HG03045 (cell line): Measurements from ENCODE around the gene MAP3K20.
A peak's percentile ranks its signal among the peaks of the same experiment; 100 is the strongest.
"Not testable (repeated sequence)": the region's sequence is repeated elsewhere in the genome, so short reads cannot be mapped to it uniquely, and the experiment has no call there.

ENCODE experiments used
- ATAC-seq: cut with Tn5 transposase; IDR thresholded peaks from one replicate; pipeline ENCODE4 v1.9.1; 2021; ENCODE audit warnings: mild to moderate bottlenecking, moderate library complexity; ENCODE audit not compliant: unreplicated experiment

Gene MAP3K20

GRCh38 chr2:173075781-173076580, at the start of gene MAP3K20:
Gene MAP3K20 (plus strand): TSS chr2:173075846. CDS start chr2:173091032, 15,186 bp downstream.
- peak; percentile 79 for ATAC-seq

DNA sequence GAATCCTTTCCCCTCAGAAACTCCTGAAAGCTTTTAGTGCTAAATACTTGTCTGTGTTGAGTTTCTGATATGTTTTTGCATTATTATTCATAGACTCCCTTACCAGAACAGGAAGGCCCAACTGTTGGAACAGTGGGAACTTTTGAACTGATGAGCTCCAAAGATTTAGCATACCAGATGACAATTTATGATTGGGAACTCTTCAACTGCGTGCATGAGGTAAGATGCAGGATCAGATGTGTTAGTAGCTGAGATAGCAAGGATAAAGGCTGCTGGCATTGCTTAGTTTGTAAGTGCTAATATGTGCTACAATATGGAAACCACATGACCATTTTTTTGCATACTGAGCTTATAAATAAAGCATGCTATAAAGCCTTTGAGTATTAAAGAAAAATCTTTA, 49.2 kb upstream of the MAP3K20 start:
- ATAC-seq: no peak

- ATAC-seq: peak; percentile 55
Measured at GRCh38 chr2:173027181-173028128, 48.2 kb upstream of the MAP3K20 start.

GRCh38 chr2:173028141-173028540, 47.5 kb upstream of the MAP3K20 start:
- ATAC-seq: no peak

- no peak for ATAC-seq
Measured at GRCh38 chr2:173028671-173029070, 47.0 kb upstream of the MAP3K20 start.

GRCh38 chr2:173030561-173031490, 44.8 kb upstream of the MAP3K20 start:
- ATAC-seq: no peak

GRCh38 chr2:173032032-173032431, 43.6 kb upstream of the MAP3K20 start:
- no peak for ATAC-seq

GRCh38 chr2:173033084-173033483, 42.6 kb upstream of the MAP3K20 start:
- ATAC-seq: no peak

GRCh38 chr2:173034143-173034542, 41.5 kb upstream of the MAP3K20 start:
- ATAC-seq: no peak

DNA sequence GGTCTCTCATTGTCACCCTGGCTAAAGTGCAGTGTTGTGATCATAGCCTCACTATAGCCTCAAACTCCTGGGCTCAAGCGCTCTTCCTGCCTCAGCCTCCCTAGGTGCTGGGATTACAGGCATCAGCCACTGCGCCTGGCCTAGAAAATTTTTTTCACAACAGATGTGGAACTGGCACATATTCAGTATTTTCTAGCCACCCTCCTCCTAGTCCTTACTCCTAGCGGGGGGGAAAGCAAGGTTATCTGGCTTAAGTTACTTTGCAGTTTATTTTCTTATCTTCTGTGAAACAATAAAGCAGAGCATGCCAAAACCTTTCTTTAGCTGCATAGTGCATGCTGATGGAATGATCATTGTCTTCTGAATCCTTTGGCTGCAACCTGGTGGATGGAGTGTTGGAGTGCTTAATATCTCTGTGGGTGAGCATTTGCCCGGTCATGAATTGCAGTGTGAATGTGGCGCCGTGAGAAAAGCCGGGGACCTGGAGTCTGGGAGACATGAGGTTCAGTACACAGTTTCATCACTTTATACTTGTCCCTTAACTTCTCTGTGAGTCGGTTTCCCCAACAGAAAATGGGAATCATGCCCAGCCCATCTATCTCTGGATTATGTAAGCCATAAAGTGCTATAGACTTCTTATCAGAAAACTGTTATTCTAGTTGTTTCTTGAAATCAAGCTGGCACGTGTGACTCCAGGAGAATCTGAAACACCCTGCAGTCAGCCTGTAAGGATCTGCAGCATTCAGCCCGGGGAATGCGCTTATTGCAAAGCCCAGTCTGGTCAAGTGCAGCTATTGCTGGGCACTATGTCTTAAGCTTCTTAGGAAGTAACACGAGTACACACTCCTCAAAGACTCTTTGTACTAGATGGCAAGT, 38.2 kb upstream of the MAP3K20 start:
- ATAC-seq: no peak

- not testable (repeated sequence) for ATAC-seq
Measured at GRCh38 chr2:173038257-173038656, 37.4 kb upstream of the MAP3K20 start.

- no peak for ATAC-seq
Measured at GRCh38 chr2:173040729-173041128, 34.9 kb upstream of the MAP3K20 start.

DNA sequence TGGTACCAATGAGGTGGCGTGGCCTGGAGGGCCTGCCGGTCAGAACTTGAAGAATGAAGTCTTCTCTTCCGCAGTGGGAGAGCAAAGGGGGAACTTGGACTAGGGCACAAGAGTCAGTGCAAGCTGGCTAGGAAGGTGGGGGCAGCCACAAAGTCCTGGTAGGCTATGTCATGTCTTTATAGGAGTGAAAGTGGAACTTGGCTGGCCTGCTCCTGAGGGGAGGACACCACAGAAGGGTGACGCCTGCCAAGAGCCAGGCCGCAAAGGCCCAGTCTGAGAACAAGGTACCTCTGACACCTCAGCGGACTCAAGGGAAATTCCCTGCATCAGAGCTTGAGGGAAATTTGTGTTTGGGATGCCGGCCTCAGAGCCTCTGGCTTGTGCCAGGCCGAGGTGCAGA, 32.2 kb upstream of the MAP3K20 start:
- ATAC-seq: no peak

GRCh38 chr2:173043897-173044519, 31.6 kb upstream of the MAP3K20 start:
- no peak for ATAC-seq

DNA sequence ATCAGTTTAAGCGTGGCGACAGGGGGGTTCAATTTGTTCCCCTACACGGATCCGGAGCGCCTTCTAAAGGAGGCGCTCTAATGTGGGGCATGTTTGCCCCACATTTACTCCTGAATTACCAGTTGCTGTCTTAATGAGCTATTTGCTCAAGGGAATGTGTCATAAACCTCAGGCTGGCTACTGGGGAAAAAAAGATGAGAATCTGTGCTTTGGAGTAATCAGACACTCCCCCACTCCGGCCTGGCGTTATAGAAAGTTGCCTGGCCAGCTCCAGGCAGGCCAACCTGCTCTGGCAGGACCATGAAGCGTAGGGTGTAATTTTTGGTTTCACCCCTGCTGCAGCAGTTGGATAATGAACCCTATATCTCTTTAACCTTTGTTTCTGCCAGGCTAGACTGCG, 31.0 kb upstream of the MAP3K20 start:
- no peak for ATAC-seq

GRCh38 chr2:173045181-173045580, 30.5 kb upstream of the MAP3K20 start:
- ATAC-seq: no peak

GRCh38 chr2:173048522-173048896, 27.1 kb upstream of the MAP3K20 start:
- ATAC-seq: no peak

DNA sequence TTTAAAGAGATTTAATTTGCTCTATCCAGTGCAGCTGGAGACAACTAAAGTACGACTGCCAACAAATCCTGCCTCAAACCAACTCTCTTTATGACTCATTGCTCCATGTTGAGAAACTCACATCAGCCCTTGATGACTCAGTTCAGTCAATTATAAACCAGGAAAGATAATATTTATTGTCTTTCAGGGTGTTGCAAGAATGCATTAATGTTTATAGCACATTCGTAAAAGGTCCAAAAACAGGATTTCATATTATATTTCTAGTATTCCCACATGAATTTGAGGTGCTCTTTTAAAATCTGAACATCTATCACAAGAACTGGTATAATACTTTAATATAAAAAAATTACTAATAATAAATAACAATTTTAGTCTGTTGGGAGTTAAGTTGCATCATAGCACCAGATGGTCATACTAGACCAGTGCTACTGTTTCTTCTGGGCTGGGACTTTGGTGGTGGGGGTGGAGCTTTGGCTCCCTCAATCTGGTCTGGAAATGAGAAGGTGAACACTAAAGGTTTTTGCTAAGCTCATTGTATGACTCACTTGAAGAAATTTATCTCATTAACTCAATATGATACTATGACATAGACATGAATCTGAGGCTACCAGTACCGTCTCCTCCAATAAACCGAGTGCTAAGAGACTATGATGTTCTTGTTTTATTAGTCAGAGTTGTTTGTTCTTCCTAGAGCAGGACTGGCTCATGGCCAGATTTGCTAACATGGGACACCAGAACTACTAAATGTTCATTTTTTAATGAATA, 26.6 kb upstream of the MAP3K20 start:
- ATAC-seq: peak; percentile 73

GRCh38 chr2:173049831-173050230, 25.8 kb upstream of the MAP3K20 start:
- ATAC-seq: no peak
